Lower leg skin (tissue), 4 donors: ENCODE results near the gene FANK1. TPM values are rescaled to one million over a fixed set of nuclear protein-coding genes. Genes with fewer than 3 reads are reported as not detected.

Experiments
- DNase-seq, 2 donors: peaks; one replicate each; pipeline ENCODE4 v3.0.0-alpha.2; 2019; ENCODE audit warnings: low spot score in 2 of 2
- H3K4me3 ChIP-seq: fragments of 200-600 bp; sonication (generic); 2 replicates; pipeline ENCODE4 v1.5.1; 2017; ENCODE audit warnings: mild to moderate bottlenecking, low read depth; ENCODE audit not compliant: poor library complexity, severe bottlenecking
- CTCF ChIP-seq, 3 donors: fragments of 450-650 bp; IDR thresholded peaks; one replicate each; pipeline ENCODE4 v1.5.1; 2016; ENCODE audit warnings: antibody characterized with exemption in 3 of 3, mild to moderate bottlenecking in 3 of 3, moderate library complexity in 2 of 3
- POLR2A ChIP-seq, 2 donors: fragments of 450-650 bp; IDR thresholded peaks; one replicate each; pipeline ENCODE4 v1.6.1; 2016 to 2017; ENCODE audit warnings: antibody characterized with exemption in 2 of 2, mild to moderate bottlenecking in 1 of 2, moderate library complexity in 1 of 2
- WGBS, 2 donors: methylation state at CpG; one replicate each; pipeline ENCODE4 v1.1.5; 2018; 5-methylcytosine and 5-hydroxymethylcytosine counted together
- intact Hi-C: fragments of 100-400 bp; cut with DNase I; formaldehyde crosslinking; loops from one replicate; pipeline ENCODE4 v1.15.0; 2023; ENCODE audit warnings: low total_unique reads
- total RNA-seq, 4 donors: library from RNA; depleted of rRNA; stranded (reverse); fragments of >200 nt; gene quantifications; one replicate each; pipeline ENCODE4 v1.1.0, GENCODE V29; 2016

The FANK1 gene
- total RNA-seq, 4 donors from 2014 or later, result 3.0 to 7.8 (median 4.3) TPM

DNA sequence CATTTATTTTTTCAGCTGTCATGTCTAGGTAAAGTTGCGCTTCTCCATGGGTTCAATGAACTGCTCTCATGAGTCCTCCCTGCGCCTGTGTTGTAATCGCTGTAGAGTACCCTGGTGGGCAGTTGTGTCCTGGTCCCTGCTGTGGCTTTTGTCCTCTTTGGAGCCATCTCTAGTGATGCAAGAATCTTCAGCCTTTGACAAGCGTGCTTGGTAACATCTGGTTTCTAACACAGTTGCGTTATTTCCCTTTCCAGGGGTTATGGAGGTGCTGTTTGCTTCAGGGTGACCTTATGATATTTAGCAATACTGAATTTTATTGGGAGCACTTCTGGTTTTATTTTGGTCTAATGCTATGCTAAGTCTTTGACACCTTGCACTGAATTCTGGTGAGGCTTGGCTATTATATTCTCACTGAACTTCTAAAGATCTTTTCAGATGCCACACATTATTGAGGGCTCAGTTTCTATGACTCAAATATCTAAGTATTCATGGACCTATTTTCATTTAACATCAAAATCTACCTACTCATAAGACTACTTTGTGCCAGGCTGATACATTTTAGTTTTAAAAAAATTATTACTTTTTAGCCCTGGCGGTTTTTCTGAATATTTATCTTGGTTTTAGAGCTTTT lies 88.6 kb downstream of the FANK1 start:
- no peak overlapping the region for H3K4me3 ChIP-seq
- TF ChIP-seq POLR2A (IDR thresholded peaks at IDR 0.05) (no peak), CTCF (IDR thresholded peaks at IDR 0.05) (no peak)
- WGBS, 2 donors, result 81 to 85% methylated on average over 6 of the region's 6 CpGs
- intact Hi-C loops, result loop anchor here (5.0 to 10.0 kb wide), 2 partner anchors 520 to 762 kb away; no protein-coding TSS in a partner anchor
- DNase-seq, result no peak

DNA sequence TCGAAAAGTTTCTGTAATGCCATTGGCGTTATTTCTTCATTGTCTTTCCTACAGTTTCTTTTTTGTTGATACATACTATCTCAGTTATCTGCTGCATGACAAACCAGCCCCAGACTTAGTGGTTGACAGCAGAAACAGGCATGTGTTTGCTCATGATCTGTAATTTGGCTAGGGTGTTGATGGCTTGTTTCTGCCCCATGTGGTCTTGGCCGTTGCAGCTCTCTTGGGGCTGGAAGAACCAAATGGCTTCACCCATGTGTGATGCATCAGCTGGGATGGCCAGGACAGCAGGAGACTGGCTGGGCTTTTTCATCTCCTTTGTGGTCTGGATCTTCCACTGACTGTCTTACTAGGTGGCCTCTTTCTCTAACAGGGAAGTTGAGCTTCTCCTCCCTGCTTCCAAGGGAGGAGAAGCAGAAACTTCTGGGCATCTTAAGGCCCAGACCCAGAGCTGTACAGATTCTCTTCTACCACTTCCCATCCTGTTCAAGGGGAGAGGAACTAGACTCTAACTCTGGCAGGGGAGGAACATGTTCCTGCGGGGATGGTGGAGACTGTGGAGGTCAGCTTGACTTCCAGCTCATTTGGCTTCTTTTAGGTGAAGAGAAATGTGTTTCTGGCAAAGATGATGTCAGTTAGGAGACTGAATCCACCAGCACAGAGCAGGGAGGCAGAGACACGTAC lies 89.3 kb downstream of the FANK1 start:
- 83 to 87% methylated on average over 5 of the region's 5 CpGs for WGBS, 2 donors
- no peak overlapping the region for H3K4me3 ChIP-seq
- intact Hi-C loops, result loop anchor here (10.0 kb wide), 1 partner anchor 519 kb away; no protein-coding TSS in a partner anchor
- TF ChIP-seq POLR2A (IDR thresholded peaks at IDR 0.05) (no peak), CTCF (IDR thresholded peaks at IDR 0.05) (no peak)
- no peak for DNase-seq

DNA sequence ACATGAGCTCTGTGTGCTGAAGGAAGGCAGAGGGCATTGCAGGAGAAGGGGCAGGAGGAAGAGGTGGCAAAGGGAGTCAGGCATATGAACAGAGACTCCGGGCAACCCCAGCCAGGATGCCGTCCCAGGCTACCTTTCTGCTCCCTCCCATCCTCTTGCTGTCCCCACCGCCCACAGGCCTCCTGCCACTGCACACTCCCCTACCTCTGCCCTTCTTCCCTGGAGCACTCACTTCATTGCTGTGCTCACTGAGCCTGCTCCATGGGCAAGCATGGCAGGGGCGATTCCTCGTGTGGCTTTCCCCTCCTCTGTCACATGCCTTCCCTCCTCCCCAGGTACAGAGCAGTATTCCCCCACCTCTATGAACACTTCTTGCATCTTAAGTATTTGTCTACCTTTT lies 93.4 kb downstream of the FANK1 start:
- DNase-seq, result no peak
- WGBS, 2 donors, result 97% methylated on average over 5 of the region's 5 CpGs
- intact Hi-C loops, result loop anchor here (10.0 kb wide), 1 partner anchor 515 kb away; no protein-coding TSS in a partner anchor
- H3K4me3 ChIP-seq, result no peak overlapping the region
- TF ChIP-seq CTCF (IDR thresholded peaks at IDR 0.05) (no peak), POLR2A (IDR thresholded peaks at IDR 0.05) (no peak)

DNA sequence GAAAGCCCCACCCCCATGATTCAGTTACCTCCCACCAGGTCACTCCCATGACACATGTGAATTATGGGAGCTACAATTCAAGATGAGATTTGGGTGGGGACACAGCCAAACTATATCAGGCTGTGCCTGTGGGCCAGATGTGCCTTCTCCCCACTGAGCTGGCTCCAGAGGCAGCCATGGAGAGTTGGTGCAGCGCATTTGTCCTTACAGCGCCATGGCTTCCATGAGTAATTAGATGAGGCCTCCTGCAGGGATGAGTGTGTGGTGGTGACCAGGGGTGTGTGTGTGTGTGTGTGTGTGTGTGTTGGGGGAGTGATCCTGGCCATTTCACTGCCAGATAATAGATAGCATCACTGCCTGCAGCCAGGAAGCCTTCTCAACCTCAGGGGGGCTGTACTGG lies 94.6 kb downstream of the FANK1 start:
- WGBS, 2 donors, result 95 to 100% methylated on average over 2 of the region's 2 CpGs
- TF ChIP-seq POLR2A (IDR thresholded peaks at IDR 0.05), result no peak
- no peak for TF ChIP-seq CTCF (IDR thresholded peaks at IDR 0.05)
- H3K4me3 ChIP-seq, result no peak overlapping the region
- intact Hi-C loops, result no loop called here
- DNase-seq, result no peak

DNA sequence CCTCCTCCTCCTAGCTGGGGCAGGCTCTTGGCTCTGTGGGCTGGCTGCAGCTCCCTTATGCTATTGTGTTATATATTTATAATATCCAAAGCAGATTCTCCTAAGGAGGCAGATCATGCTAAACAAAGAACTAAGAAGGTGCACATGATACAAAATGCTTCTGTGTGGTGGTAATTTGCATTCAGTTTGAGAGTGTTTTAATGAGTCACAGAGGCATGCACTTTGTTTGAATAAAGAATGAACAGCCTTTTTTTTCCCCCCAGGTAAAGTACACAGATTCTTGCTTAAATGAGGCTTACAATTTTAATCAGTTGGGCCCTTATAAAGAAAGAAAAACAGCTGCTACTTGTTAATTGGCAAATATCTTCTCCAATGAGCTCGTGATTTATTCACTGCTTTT lies 95.0 kb downstream of the FANK1 start:
- DNase-seq, result no peak
- WGBS, 2 donors, result 76 to 89% methylated on average over 1 of the region's 1 CpG
- TF ChIP-seq CTCF (IDR thresholded peaks at IDR 0.05), result no peak
- no peak overlapping the region for H3K4me3 ChIP-seq
- intact Hi-C loops, result no loop called here
